ENCODE measurements around the gene MTF2. TPM values are rescaled to one million over a fixed set of nuclear protein-coding genes. Genes with fewer than 3 reads are reported as not detected.

The MTF2 gene
- total and polyA plus RNA-seq, 4 donors: 3.2 to 17.8 (median 12.6) TPM

GRCh38 chr1:93178418-93178817, 99.3 kb downstream of the MTF2 start:
- no peaks in the 10 kb centered on the region for H3K9me3 ChIP-seq (ENCODE audit: control insufficient read depth in 4 of 4, low read length in 3 of 4)
- peak overlapping the region; percentile 99 for H3K9ac ChIP-seq (ENCODE audit: low read depth in 1 of 2, low read length in 2 of 2)
- peaks cover 2 to 23% (median 16%) of the 10 kb centered on the region in 4 donors for H3K4me1 ChIP-seq (ENCODE audit: control insufficient read depth in 4 of 4, insufficient read depth in 4 of 4, low read length in 3 of 4)
- no peaks in the 10 kb centered on the region for H3K27me3 ChIP-seq (ENCODE audit: control insufficient read depth in 4 of 4, insufficient read depth in 4 of 4, low read length in 3 of 4)
- peak overlapping the region; percentile 67 to 94 (median 94) for H3K4me3 ChIP-seq (ENCODE audit: low read depth in 1 of 3, low read length in 3 of 3)
- H3K36me3 ChIP-seq (ENCODE audit: control insufficient read depth in 4 of 4, insufficient read depth in 3 of 4, low read depth in 1 of 4, low read length in 3 of 4): peaks cover 0 to 6% (median 2%) of the 10 kb centered on the region in 4 donors
- WGBS: 12% methylated on average over 5 of the region's 5 CpGs
- DNase-seq (ENCODE audit: low spot score): no peak
- TF ChIP-seq SP1 (IDR thresholded peaks at IDR 0.05): no peak
- TF ChIP-seq, protein P1, sequence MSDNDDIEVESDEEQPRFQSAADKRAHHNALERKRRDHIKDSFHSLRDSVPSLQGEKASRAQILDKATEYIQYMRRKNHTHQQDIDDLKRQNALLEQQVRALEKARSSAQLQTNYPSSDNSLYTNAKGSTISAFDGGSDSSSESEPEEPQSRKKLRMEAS (IDR thresholded peaks at IDR 0.05): no peak
- TF ChIP-seq RXRA (IDR thresholded peaks at IDR 0.05): peak; percentile 65 to 68
- TF ChIP-seq RAD21 (IDR thresholded peaks at IDR 0.05): no peak
- TF ChIP-seq, protein P2, sequence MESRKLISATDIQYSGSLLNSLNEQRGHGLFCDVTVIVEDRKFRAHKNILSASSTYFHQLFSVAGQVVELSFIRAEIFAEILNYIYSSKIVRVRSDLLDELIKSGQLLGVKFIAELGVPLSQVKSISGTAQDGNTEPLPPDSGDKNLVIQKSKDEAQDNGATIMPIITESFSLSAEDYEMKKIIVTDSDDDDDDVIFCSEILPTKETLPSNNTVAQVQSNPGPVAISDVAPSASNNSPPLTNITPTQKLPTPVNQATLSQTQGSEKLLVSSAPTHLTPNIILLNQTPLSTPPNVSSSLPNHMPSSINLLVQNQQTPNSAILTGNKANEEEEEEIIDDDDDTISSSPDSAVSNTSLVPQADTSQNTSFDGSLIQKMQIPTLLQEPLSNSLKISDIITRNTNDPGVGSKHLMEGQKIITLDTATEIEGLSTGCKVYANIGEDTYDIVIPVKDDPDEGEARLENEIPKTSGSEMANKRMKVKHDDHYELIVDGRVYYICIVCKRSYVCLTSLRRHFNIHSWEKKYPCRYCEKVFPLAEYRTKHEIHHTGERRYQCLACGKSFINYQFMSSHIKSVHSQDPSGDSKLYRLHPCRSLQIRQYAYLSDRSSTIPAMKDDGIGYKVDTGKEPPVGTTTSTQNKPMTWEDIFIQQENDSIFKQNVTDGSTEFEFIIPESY (IDR thresholded peaks at IDR 0.05): no peak
- peak; percentile 13 for TF ChIP-seq YY1 (IDR thresholded peaks at IDR 0.05)
- no peak for TF ChIP-seq EGR1 (IDR thresholded peaks at IDR 0.05; ENCODE audit: low read depth in 2 of 2)
- peak in 1 of 2 donors; percentile 27 for TF ChIP-seq HNF4A (conservative IDR thresholded peaks at IDR 0.05)
- peak overlapping the region; percentile 99 to 100 for H3K27ac ChIP-seq (ENCODE audit: low read depth in 1 of 2, low read length in 2 of 2)

DNA sequence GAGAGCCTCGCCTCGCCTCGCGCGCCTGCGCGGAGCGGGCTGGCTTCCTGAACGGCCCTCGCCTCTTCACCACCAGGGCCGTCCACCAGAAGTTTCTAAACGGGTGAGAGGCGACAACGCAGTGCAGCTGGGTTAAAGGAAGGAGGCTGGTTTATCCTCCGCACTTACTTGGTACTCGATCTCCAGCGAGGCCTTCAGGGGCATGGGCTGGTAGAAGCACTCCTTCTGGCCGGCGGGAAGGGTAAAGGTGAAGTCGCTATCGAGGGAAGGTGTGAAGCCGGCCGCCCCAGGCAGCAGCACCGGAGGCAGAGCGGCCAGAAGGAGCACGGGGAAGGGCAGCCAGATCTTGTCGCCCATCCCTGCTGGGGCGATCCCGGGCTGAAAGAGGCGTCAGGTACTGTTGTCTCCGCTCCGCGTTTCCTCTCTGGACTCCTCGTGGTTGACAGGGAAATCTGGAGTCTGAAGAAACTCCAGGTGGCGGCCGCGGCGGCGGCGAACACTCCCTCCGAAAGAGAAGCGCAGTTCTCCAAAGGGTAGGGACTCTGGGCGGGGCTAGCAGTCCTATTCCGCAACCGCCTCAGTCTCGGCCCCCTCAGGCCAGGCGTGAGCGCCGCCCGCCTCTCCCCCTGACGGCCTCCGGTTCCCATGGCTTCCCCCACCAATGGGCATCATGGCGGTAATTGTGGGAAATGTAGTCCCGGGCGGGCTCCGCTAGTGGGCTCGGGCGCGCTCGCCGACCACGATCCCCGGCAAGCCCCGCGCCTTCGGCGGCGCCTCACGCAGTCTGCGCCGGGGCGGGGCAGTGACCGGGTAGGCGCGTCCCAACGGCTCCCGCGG, 101.0 kb downstream of the MTF2 start, which contains the start of gene TMED5:
Gene TMED5 (minus strand): TSS at position 528 of the 837 bp plus-strand sequence. CDS start 171 bp downstream, at position 357.
- TF ChIP-seq, protein P3, sequence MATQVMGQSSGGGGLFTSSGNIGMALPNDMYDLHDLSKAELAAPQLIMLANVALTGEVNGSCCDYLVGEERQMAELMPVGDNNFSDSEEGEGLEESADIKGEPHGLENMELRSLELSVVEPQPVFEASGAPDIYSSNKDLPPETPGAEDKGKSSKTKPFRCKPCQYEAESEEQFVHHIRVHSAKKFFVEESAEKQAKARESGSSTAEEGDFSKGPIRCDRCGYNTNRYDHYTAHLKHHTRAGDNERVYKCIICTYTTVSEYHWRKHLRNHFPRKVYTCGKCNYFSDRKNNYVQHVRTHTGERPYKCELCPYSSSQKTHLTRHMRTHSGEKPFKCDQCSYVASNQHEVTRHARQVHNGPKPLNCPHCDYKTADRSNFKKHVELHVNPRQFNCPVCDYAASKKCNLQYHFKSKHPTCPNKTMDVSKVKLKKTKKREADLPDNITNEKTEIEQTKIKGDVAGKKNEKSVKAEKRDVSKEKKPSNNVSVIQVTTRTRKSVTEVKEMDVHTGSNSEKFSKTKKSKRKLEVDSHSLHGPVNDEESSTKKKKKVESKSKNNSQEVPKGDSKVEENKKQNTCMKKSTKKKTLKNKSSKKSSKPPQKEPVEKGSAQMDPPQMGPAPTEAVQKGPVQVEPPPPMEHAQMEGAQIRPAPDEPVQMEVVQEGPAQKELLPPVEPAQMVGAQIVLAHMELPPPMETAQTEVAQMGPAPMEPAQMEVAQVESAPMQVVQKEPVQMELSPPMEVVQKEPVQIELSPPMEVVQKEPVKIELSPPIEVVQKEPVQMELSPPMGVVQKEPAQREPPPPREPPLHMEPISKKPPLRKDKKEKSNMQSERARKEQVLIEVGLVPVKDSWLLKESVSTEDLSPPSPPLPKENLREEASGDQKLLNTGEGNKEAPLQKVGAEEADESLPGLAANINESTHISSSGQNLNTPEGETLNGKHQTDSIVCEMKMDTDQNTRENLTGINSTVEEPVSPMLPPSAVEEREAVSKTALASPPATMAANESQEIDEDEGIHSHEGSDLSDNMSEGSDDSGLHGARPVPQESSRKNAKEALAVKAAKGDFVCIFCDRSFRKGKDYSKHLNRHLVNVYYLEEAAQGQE (IDR thresholded peaks at IDR 0.05): peak; percentile 79
- no peak for TF ChIP-seq ATF3 (IDR thresholded peaks at IDR 0.05)
- peak; percentile 75 for TF ChIP-seq YY1 (IDR thresholded peaks at IDR 0.05)
- TF ChIP-seq FOXA2 (IDR thresholded peaks at IDR 0.05): no peak
- TF ChIP-seq SP1 (IDR thresholded peaks at IDR 0.05): peak; percentile 79
- peak; percentile 88 for TF ChIP-seq TAF1 (conservative IDR thresholded peaks at IDR 0.05)
- peak; percentile 5 for TF ChIP-seq FOXA1 (IDR thresholded peaks at IDR 0.05)
- TF ChIP-seq HNF4G (IDR thresholded peaks at IDR 0.05): no peak
- TF ChIP-seq, protein P1 (IDR thresholded peaks at IDR 0.05): peak; percentile 36
- peak in 1 of 2 donors; percentile 15 for TF ChIP-seq EGR1 (IDR thresholded peaks at IDR 0.05; ENCODE audit: low read depth in 2 of 2)
- peak in 1 of 2 donors; percentile 13 for TF ChIP-seq RAD21 (IDR thresholded peaks at IDR 0.05)
- TF ChIP-seq RXRA (IDR thresholded peaks at IDR 0.05): peak in 1 of 2 donors; percentile 27
- peak; percentile 13 for TF ChIP-seq CTCF (IDR thresholded peaks at IDR 0.05; ENCODE audit: low read depth, low read length, missing input control)
- TF ChIP-seq JUND (IDR thresholded peaks at IDR 0.05): no peak
- peak in 1 of 2 donors; percentile 27 for TF ChIP-seq HNF4A (conservative IDR thresholded peaks at IDR 0.05)
- peak in 1 of 2 donors; percentile 58 for TF ChIP-seq GABPA (IDR thresholded peaks at IDR 0.05 in 1 of 2, conservative IDR thresholded peaks at IDR 0.05 in 1 of 2)
- TF ChIP-seq, protein P2 (IDR thresholded peaks at IDR 0.05): peak; percentile 49
- TF ChIP-seq NR2F2 (IDR thresholded peaks at IDR 0.05): peak; percentile 34
- H3K4me3 ChIP-seq (ENCODE audit: low read depth in 1 of 3, low read length in 3 of 3): peak within 1 kb of the TSS; percentile 94 to 99 (median 95)
- H3K27ac ChIP-seq (ENCODE audit: low read depth in 1 of 2, low read length in 2 of 2): peak within 1 kb of the TSS; percentile 99 to 100
- WGBS: under 1% methylated on average over 78 of the region's 78 CpGs
- H3K9me3 ChIP-seq (ENCODE audit: control insufficient read depth in 4 of 4, low read length in 3 of 4): no peaks in the 10 kb centered on the region
- DNase-seq (ENCODE audit: low spot score): peak; percentile 95
- H3K27me3 ChIP-seq (ENCODE audit: control insufficient read depth in 4 of 4, insufficient read depth in 4 of 4, low read length in 3 of 4): no peaks in the 10 kb centered on the region
- H3K4me1 ChIP-seq (ENCODE audit: control insufficient read depth in 4 of 4, insufficient read depth in 4 of 4, low read length in 3 of 4): peaks cover 0 to 23% (median 16%) of the 10 kb centered on the region in 4 donors
- H3K36me3 ChIP-seq (ENCODE audit: control insufficient read depth in 4 of 4, insufficient read depth in 3 of 4, low read depth in 1 of 4, low read length in 3 of 4): peaks cover 0 to 6% (median 0%) of the 10 kb centered on the region in 4 donors
- peak within 1 kb of the TSS; percentile 99 for H3K9ac ChIP-seq (ENCODE audit: low read depth in 1 of 2, low read length in 2 of 2)

Measured in liver (tissue), 9 donors.